Upper lobe of right lung (tissue), 1 donor: ENCODE results near the gene PRSS56. TPM values are rescaled to one million over a fixed set of nuclear protein-coding genes. Genes with fewer than 3 reads are reported as not detected.

ENCODE experiments used
- ATAC-seq: fragments of 200-7000 bp; cut with Tn5 transposase; one replicate; pipeline ENCODE4 v1.9.1; 2020; ENCODE audit warnings: mild to moderate bottlenecking, moderate library complexity
- DNase-seq: peaks from one replicate; pipeline ENCODE4 v3.0.0-alpha.2; 2020
- H3K27ac ChIP-seq: fragments of 200-600 bp; one replicate; pipeline ENCODE4 v1.8.0; 2022
- H3K27me3 ChIP-seq: fragments of 200-600 bp; one replicate; pipeline ENCODE4 v1.8.0; 2022; ENCODE audit warnings: mild to moderate bottlenecking
- H3K36me3 ChIP-seq: fragments of 200-600 bp; one replicate; pipeline ENCODE4 v1.8.0; 2022
- H3K4me1 ChIP-seq: fragments of 200-600 bp; one replicate; pipeline ENCODE4 v1.8.0; 2022
- H3K4me3 ChIP-seq: fragments of 200-600 bp; one replicate; pipeline ENCODE4 v1.8.0; 2022; ENCODE audit warnings: mild to moderate bottlenecking
- H3K9me3 ChIP-seq: fragments of 200-600 bp; one replicate; pipeline ENCODE4 v1.8.0; 2022
- CTCF ChIP-seq: fragments of 200-600 bp; IDR thresholded peaks from one replicate; pipeline ENCODE4 v1.8.0; 2022; ENCODE audit warnings: antibody characterized with exemption
- intact Hi-C: fragments of 100-400 bp; cut with DNase I; formaldehyde crosslinking; loops from one replicate; pipeline ENCODE4 v1.11.0; 2022
- long read RNA-seq: library from polyadenylated mRNA; unstranded; transcript quantifications from one replicate; pipeline ENCODE4 v2.0.0, GENCODE V29; 2021
- total RNA-seq: library from RNA; stranded (reverse); fragmentation: NEBNext Ultra II Directional; extraction: Animal tissue kit (Norgen Biotek cat#: 25700); gene quantifications from one replicate; pipeline ENCODE4 v1.2.1, GENCODE V29; 2021
- donor health status: DM: no; HTN: yes; CAD: no; lungs with severe emphysema.

Gene PRSS56
- not detected for total RNA-seq
- long read RNA-seq, result 0 reads

- H3K27ac ChIP-seq, result no peak within 1 kb of the TSS
- H3K9me3 ChIP-seq, result no peaks in the 10 kb centered on the region
- H3K4me3 ChIP-seq, result no peak within 1 kb of the TSS
- ATAC-seq (no peak), DNase-seq (no peak)
- no peaks in the 10 kb centered on the region for H3K36me3 ChIP-seq
- intact Hi-C loops, result loop anchor here (10.0 kb wide), 1 partner anchor 615 kb away; no protein-coding TSS in a partner anchor
- peaks cover 15% of the 10 kb centered on the region for H3K4me1 ChIP-seq
- no peak for TF ChIP-seq CTCF
- peaks cover 51% of the 10 kb centered on the region for H3K27me3 ChIP-seq
Measured at GRCh38 chr2:232519581-232520438, at the start of gene PRSS56. Gene PRSS56 (plus strand): TSS chr2:232520388. CDS start chr2:232520599, 211 bp downstream.

GRCh38 chr2:232473467-232473890 lies 46.7 kb upstream of the PRSS56 start:
- Histone ChIP-seq H3K9me3 (no peaks in the 10 kb centered on the region), H3K36me3 (no peaks in the 10 kb centered on the region), H3K4me1 (no peaks in the 10 kb centered on the region), H3K4me3 (no peak overlapping the region), H3K27me3 (no peaks in the 10 kb centered on the region), H3K27ac (no peak overlapping the region)
- intact Hi-C loops, result no loop called here
- no peak for TF ChIP-seq CTCF
- ATAC-seq (peak; percentile 92), DNase-seq (peak; percentile 61)

- no peaks in the 10 kb centered on the region for H3K27me3 ChIP-seq
- H3K4me1 ChIP-seq, result no peaks in the 10 kb centered on the region
- no peak overlapping the region for H3K4me3 ChIP-seq
- intact Hi-C loops, result no loop called here
- H3K9me3 ChIP-seq, result no peaks in the 10 kb centered on the region
- no peak for TF ChIP-seq CTCF
- ATAC-seq (no peak), DNase-seq (peak; percentile 25)
- H3K36me3 ChIP-seq, result no peaks in the 10 kb centered on the region
- no peak overlapping the region for H3K27ac ChIP-seq
Measured at GRCh38 chr2:232476045-232476444, 44.1 kb upstream of the PRSS56 start.

GRCh38 chr2:232476791-232477190 lies 43.4 kb upstream of the PRSS56 start:
- ATAC-seq (no peak), DNase-seq (peak; percentile 40)
- Histone ChIP-seq H3K4me3 (no peak overlapping the region), H3K27me3 (no peaks in the 10 kb centered on the region), H3K4me1 (no peaks in the 10 kb centered on the region), H3K36me3 (no peaks in the 10 kb centered on the region), H3K27ac (no peak overlapping the region), H3K9me3 (no peaks in the 10 kb centered on the region)
- no peak for TF ChIP-seq CTCF
- intact Hi-C loops, result no loop called here

- ATAC-seq, result no peak
Measured at GRCh38 chr2:232477751-232478510, 42.3 kb upstream of the PRSS56 start.

More at GRCh38 chr2:232477751-232478510, 42.3 kb upstream of the PRSS56 start:
- Histone ChIP-seq H3K4me3 (no peak overlapping the region), H3K36me3 (no peaks in the 10 kb centered on the region), H3K4me1 (no peaks in the 10 kb centered on the region), H3K27me3 (no peaks in the 10 kb centered on the region), H3K27ac (no peak overlapping the region), H3K9me3 (no peaks in the 10 kb centered on the region)
- no peak for TF ChIP-seq CTCF
- peak; percentile 46 for DNase-seq
- intact Hi-C loops, result no loop called here
